Fibroblast of skin of left quadriceps (primary cell): ENCODE measurements around the gene DAD1.
A peak's percentile ranks its signal among the peaks of the same experiment; 100 is the strongest.
"Not testable (repeated sequence)": the region's sequence is repeated elsewhere in the genome, so short reads cannot be mapped to it uniquely, and the experiment has no call there.

Experiments
- DNase-seq, 2 experiments: peaks; one replicate each; pipeline ENCODE4 v3.0.0-alpha.2; 2013; ENCODE audit warnings: low read depth in 2 of 2

Gene DAD1

DNA sequence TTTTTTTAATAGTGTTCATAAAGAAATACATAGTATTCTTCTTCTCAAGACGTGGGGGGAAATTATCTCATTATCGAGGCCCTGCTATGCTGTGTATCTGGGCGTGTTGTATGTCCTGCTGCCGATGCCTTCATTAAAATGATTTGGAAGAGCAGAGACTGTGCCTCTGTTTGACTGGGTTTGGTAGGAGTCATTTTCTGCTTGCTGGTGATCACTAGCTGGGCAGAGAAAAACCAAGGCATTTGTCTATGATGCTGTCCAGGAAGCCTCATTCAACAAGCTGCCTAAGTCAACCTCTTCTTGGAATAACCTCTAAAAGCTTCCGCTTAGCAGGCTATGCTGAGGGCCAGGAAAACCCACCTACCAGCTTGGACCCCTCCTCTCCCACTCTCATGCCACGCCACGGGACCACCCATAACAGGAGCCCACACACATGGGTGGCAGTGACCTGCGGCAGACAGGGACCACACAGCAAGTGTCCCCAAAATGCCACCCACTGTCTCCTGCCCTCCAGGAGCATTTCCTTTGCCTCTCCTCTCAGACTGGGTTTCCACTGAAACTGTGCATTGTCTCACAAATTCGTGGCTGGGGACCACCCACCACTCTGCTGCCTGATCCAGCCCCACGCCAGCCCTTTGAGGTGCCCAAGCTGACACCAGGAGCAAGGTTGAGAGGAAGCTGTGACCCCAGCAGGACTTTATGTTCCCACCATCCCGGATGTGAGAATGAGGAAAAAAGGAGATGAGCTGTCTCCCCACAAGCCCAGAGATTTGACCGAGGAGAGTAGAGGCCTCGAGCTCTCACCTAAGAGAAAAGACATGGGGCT, 36.8 kb downstream of the DAD1 start:
- no peak for DNase-seq

DNA sequence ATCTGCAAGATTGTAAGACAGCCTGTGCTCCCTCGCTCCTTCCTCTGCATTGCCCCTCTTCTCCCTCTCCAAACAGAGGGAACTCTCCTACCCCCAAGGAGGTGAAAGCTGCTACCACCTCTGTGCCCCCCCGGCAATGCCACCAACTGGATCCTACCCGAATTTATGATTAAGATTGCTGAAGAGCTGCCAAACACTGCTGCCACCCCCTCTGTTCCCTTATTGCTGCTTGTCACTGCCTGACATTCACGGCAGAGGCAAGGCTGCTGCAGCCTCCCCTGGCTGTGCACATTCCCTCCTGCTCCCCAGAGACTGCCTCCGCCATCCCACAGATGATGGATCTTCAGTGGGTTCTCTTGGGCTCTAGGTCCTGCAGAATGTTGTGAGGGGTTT, 37.4 kb downstream of the DAD1 start:
- no peak for DNase-seq

DNA sequence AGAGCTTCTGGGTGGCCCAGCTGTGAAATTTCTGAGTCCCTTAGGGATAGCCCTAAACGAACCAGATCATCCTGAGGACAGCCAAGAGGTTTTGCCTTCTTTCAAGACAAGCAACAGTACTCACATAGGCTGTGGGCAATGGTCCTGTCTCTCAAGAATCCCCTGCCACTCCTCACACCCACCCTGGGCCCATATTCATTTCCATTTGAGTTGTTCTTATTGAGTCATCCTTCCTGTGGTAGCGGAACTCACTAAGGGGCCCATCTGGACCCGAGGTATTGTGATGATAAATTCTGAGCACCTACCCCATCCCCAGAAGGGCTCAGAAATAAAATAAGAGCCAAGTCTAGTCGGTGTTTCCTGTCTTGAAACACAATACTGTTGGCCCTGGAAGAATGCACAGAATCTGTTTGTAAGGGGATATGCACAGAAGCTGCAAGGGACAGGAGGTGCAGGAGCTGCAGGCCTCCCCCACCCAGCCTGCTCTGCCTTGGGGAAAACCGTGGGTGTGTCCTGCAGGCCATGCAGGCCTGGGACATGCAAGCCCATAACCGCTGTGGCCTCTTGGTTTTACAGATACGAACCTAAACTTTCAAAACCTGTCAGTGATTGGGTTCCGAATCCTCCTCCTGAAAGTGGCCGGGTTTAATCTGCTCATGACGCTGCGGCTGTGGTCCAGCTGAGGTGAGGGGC, 38.9 kb downstream of the DAD1 start:
- DNase-seq, result peak; percentile 47 to 52

DNA sequence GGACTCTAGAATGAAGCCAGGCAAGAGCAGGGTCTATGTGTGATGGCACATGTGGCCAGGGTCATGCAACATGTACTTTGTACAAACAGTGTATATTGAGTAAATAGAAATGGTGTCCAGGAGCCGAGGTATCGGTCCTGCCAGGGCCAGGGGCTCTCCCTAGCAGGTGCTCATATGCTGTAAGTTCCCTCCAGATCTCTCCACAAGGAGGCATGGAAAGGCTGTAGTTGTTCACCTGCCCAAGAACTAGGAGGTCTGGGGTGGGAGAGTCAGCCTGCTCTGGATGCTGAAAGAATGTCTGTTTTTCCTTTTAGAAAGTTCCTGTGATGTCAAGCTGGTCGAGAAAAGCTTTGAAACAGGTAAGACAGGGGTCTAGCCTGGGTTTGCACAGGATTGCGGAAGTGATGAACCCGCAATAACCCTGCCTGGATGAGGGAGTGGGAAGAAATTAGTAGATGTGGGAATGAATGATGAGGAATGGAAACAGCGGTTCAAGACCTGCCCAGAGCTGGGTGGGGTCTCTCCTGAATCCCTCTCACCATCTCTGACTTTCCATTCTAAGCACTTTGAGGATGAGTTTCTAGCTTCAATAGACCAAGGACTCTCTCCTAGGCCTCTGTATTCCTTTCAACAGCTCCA, 39.6 kb downstream of the DAD1 start:
- DNase-seq, result no peak

DNA sequence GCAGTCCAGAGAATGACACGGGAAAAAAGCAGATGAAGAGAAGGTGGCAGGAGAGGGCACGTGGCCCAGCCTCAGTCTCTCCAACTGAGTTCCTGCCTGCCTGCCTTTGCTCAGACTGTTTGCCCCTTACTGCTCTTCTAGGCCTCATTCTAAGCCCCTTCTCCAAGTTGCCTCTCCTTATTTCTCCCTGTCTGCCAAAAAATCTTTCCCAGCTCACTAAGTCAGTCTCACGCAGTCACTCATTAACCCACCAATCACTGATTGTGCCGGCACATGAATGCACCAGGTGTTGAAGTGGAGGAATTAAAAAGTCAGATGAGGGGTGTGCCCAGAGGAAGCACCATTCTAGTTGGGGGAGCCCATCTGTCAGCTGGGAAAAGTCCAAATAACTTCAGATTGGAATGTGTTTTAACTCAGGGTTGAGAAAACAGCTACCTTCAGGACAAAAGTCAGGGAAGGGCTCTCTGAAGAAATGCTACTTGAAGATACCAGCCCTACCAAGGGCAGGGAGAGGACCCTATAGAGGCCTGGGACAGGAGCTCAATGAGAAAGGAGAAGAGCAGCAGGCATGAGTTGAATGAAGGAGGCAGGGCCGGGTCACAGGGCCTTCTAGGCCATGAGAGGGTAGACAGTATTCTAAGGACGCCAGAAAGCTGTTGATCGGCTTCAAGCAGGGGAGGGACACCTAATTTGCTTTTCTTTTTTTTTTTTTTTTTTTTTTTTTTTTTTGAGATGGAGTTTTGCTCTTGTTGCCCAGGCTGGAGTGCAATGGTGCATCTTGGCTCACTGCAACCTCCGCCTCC, 40.9 kb downstream of the DAD1 start:
- no peak for DNase-seq

DNA sequence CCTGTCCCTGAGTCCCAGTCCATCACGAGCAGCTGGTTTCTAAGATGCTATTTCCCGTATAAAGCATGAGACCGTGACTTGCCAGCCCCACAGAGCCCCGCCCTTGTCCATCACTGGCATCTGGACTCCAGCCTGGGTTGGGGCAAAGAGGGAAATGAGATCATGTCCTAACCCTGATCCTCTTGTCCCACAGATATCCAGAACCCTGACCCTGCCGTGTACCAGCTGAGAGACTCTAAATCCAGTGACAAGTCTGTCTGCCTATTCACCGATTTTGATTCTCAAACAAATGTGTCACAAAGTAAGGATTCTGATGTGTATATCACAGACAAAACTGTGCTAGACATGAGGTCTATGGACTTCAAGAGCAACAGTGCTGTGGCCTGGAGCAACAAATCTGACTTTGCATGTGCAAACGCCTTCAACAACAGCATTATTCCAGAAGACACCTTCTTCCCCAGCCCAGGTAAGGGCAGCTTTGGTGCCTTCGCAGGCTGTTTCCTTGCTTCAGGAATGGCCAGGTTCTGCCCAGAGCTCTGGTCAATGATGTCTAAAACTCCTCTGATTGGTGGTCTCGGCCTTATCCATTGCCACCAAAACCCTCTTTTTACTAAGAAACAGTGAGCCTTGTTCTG, 41.6 kb downstream of the DAD1 start:
- DNase-seq, result no peak

DNA sequence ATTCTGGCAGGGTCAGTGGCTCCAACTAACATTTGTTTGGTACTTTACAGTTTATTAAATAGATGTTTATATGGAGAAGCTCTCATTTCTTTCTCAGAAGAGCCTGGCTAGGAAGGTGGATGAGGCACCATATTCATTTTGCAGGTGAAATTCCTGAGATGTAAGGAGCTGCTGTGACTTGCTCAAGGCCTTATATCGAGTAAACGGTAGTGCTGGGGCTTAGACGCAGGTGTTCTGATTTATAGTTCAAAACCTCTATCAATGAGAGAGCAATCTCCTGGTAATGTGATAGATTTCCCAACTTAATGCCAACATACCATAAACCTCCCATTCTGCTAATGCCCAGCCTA, 42.3 kb downstream of the DAD1 start:
- DNase-seq, result no peak

DNA sequence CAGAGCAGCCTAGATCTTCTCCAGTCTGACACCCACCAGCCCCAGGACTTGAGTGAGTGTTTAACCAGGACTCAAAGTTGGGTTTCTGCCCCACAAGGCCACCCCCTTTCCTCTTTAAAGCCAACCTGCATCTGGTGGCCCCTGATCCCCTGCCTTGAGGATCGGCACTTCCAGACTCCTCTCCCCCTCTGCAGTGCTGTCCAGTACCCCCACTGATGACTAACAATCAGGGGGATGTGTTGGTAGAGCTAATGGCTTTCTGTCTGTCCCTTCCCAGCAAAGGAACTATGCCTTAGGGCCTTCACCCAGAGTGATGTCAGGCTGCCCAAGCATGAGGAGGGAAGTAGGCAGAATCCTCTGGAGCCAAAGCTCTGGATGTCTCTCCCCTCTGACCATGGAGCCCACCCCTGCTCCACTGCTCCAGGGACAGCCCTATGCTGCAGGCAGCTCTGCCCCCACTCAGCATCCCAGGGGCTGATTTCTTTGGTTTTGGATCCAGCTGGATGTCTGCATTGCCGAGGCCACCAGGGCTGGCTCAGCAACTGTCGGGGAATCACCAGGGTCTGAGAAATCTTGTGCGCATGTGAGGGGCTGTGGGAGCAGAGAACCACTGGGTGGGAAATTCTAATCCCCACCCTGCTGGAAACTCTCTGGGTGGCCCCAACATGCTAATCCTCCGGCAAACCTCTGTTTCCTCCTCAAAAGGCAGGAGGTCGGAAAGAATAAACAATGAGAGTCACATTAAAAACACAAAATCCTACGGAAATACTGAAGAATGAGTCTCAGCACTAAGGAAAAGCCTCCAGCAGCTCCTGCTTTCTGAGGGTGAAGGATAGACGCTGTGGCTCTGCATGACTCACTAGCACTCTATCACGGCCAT, 42.9 kb downstream of the DAD1 start:
- DNase-seq, result peak; percentile 48 to 56

DNA sequence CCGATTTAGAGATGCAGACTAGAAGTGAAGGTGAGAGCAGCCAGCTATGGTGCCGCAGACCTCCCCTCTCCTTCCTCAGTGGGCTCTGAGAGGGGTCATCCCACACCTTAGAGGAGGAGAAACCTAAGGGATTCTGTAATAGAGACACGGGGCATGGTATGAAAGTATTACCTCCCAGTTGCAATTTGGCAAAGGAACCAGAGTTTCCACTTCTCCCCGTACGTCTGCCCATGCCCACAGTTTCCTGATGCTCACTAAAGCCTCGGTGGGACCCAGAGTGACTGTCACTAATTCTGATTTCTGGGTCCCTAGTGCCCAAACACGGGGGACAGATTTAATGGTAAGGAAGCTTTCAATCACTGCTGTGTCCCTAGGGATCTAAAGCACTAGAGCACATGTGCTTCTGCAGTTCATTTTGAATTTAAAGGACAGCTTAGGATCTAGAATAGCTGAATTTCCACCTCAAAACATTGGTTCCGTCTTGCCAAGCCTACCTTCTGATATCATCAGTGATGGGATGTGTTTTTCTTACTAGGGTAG, 44.1 kb downstream of the DAD1 start:
- no peak for DNase-seq

DNA sequence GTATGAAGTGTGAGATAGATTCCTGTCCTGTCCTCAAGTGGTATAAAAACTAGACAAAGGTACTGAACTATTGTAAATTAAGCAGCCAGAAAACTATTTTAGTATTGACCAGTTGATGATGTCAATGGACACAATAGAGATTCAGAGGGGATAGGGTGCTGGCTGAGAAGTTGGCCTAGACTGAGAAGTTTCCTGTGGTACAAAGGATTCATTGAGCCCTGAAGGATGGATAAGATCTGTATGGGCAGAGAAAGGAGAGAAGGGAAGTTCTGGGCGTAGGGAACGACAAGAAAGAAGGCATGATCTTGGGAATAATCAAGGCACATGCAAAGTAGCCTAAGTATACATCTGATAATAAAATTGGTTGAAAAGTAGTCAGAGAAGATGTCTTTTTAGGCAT, 44.6 kb downstream of the DAD1 start:
- no peak for DNase-seq

DNA sequence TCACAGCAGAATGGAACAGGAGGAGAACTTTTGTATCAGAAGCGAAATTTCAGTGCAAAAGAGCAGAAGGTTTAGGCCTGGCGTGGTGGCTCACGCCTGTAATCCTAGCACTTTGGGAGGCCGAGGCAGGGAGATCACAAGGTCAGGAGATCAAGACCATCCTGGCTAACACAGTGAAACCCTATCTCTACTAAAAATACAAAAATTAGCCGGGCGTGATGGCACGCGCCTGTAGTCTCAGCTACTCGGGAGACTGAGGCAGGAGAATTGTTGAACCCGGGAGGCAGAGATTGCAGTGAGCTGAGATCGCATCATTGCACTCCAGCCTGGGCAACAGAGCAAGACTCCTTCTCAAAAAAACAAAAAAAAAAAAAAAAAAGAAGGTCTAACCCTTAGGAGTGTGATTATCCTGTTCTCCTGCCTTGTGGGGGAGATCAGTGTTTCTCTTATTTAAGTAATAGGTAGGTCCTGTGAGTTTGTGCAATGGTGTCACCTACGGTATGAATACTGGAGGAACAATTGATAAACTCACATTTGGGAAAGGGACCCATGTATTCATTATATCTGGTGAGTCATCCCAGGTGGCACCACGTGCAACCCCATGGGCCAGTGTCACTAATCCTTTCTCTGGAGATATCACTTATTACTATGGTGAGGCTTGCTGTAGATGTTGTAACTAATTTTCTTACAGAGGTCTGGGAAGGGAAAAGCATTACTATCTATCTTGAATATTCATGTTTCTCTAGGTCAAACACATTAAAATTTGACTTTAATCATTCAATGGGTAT, 45.3 kb downstream of the DAD1 start:
- not testable (repeated sequence) for DNase-seq

DNA sequence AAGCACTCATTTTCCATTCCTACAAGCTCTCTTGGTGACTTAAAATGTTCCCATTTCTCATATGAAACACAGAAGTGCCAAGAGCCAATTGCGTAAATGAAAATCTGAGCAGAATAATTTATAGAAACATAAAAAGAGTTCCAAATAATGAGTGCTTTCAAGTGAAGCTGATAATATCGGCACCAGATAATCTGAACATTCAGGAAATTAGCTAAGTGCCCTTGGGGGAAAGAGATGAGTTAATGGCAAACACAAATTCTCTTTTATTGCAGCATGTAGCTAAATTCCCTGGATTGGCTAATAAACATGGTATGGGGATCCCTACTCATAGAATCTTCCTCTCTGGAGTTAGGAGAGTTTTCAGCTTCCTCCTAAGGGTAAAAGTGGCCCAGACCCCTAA, 46.7 kb downstream of the DAD1 start:
- no peak for DNase-seq

DNA sequence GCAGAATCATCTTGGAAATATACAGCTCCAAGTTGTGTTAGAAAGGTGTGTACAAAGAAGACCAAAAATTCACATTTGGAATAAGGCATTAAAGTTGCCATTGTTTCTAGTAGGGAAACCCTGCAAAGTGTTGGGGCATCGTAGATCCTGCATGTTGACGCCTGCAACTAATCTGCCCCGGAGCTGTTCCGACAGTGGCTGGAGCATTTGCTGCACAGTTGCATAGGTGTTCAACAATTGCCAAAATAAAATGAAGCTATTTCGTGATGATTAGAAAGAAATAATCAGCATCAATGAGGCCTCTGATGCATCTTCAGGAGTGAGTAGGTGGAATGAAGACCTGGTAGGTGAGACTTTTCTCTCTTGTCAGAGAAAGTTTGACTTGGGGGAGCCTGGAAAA, 47.3 kb downstream of the DAD1 start:
- DNase-seq, result no peak

DNA sequence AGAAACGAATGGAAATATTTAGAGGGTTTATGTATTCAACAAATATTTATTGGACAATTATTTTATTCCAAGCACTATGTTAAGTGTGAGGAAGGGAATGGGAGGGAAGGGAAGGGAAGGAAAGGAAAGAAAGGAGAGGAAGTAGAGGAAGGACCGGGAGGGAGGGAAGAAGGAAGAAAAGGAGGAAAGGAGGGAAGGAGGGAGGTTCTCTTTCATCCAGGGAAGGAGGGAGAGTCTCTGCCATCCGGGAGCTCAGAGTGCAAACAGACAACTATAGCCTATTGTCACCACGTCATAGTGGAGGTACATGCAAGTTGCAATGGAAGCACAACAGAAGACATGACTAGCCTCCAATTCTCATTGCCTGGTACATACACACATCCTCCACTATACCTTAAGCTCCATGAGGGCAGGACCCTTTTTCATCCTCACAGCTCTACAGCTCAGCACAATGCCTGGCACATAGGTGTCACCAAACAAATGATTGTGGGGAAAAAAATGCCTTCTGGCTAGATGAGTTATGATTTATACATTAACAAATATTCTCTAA, 48.1 kb downstream of the DAD1 start:
- no peak for DNase-seq

DNA sequence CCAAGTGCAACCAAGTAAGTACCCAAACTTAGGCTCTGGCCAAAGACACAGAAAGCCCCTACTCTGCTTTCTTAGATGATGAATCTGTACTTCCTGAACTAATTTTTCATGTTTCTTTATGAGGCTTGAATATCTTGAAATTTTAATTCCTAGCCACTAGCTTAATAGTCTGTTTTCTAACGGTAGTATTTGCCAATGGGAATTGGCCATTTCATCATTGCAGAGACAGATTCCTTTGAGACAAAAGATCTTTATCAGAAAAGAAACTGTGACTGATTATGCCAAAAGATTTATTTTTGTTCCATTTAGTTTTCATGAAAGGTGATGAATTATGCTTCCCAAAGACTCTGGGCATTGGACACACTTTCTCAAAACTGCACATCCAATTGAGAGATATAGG, 48.7 kb downstream of the DAD1 start:
- no peak for DNase-seq

DNA sequence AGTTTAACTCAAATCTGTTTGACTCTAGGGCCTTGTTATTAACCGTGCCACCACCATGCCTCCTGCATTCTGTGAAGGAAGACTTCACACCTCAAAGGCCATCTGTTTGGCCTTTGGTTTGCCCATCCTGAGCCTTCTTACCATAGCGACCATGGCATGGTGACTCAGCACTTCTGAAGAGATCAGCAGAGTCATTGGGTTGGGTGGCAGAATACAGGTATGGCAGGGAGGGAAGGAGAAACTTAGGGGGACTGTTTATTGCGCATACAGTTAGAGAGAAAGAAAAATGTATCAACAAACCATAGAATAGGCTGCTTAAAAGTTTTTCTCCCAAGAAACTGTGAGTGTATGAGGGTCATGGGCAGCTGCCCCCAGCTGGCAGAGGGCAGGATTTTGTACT, 49.2 kb downstream of the DAD1 start:
- DNase-seq, result no peak

DNA sequence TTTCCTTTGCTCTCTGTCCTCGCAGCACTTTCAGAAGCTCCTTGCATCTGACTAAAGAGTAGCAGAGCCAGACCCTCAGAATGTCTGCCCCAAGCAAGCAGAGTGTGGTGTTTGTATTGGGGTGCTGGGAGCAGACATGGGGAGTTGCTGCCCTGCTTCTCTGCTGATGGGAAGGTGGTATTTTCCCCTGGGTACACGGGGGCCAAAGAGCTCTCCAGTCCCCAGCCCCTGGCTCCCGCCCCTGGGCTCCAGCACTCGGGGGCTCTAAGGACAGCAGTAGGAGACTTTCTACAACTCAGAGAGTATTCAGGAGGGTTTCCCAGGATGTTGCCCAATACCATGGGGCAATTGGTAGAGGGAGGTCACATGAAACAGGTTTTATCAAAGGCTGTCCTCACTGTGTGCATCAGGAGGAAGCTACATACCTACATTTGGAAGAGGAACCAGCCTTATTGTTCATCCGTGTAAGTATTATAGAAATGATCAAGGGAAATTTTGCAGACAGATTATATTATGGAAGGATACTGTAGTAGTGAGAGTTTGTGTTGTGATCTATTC, 50.3 kb downstream of the DAD1 start:
- no peak for DNase-seq

DNA sequence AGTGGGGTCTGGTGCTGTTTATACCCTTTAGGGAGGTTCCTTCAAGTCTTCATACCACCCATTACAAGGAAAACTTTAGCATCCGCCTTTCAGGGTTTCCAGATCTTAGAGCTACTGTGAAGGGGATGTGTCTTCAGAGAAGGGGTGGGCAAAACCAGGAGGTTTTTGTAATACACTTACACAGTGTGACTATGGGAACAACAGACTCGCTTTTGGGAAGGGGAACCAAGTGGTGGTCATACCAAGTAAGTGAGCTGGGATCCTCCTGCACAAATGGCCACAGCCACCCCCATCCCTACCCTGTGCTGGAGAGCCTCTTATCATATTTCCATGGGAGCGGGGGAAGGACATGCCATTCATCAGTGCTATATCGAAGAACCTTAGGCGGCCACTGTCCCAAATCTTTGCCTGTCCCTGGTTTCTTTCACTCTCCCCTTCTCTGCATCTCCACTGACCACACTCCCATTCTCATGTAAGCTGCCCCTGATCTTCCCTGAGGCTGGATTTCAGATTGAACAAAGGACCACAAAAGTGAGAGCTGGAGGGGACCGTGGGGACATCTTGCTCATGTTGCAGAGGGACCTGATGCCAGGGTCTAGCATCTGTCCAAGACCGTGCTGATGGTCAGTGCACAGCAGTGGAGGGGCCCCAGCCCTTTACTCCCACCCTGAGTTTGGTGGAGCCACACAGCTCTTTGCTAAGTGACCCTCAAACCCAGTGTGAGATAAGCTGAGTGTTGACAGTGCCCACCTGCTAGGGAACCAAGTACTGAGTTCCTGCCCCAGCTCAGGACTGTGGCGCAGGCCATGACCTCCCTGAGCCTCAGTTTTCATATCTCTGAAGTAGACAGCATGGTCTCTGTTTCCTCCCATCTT, 51.4 kb downstream of the DAD1 start:
- DNase-seq, result no peak
